Osteoblast (primary cell): ENCODE data around the gene SCGB3A1. TPM values are rescaled to one million over a fixed set of nuclear protein-coding genes. Genes with fewer than 3 reads are reported as not detected.

ENCODE experiments used
- DNase-seq: peaks from one replicate; pipeline ENCODE4 v3.0.0; 2011; ENCODE audit warnings: low spot score, mixed read lengths; ENCODE audit not compliant: insufficient read length; ENCODE audit errors: missing footprints
- H2AFZ ChIP-seq: 2 replicates; pipeline ENCODE4 v1.6.0; 2011; ENCODE audit warnings: mild to moderate bottlenecking, low read length
- H3K27ac ChIP-seq: 2 replicates; pipeline ENCODE4 v1.5.1; 2011; ENCODE audit warnings: mild to moderate bottlenecking, low read depth, low read length, moderate library complexity
- H3K27me3 ChIP-seq: 2 replicates; pipeline ENCODE4 v1.6.0; 2012; ENCODE audit warnings: mild to moderate bottlenecking, control low read depth, inconsistent platforms, low read length, moderate library complexity; ENCODE audit not compliant: insufficient read depth
- H3K36me3 ChIP-seq: 2 replicates; pipeline ENCODE4 v1.5.1; 2011; ENCODE audit warnings: mild to moderate bottlenecking, low read length, control low read depth, moderate library complexity; ENCODE audit not compliant: insufficient read depth
- H3K4me1 ChIP-seq: 2 replicates; pipeline ENCODE4 v1.5.1; 2011; ENCODE audit warnings: mild to moderate bottlenecking, low read length, control low read depth, moderate library complexity; ENCODE audit not compliant: insufficient read depth
- H3K4me2 ChIP-seq: 2 replicates; pipeline ENCODE4 v1.6.0; 2011; ENCODE audit warnings: mild to moderate bottlenecking, low read length; ENCODE audit not compliant: insufficient read depth
- H3K4me3 ChIP-seq: fragments of 200-600 bp; sonication (generic); 3 replicates; pipeline ENCODE4 v1.5.1; 2012; ENCODE audit warnings: mild to moderate bottlenecking, low read length, inconsistent platforms; ENCODE audit not compliant: insufficient read depth
- H3K79me2 ChIP-seq: 2 replicates; pipeline ENCODE4 v1.6.0; 2012; ENCODE audit warnings: mild to moderate bottlenecking, low read length, control low read depth, inconsistent platforms; ENCODE audit not compliant: insufficient read depth
- H3K9me3 ChIP-seq: 2 replicates; pipeline ENCODE4 v1.5.1; 2011; ENCODE audit warnings: low read depth, low read length, control low read depth
- H4K20me1 ChIP-seq: 2 replicates; pipeline ENCODE4 v1.6.0; 2012; ENCODE audit warnings: mild to moderate bottlenecking, low read length, control low read depth; ENCODE audit not compliant: insufficient read depth
- CTCF ChIP-seq: IDR thresholded peaks from 2 replicates; pipeline ENCODE4 v1.5.1; 2011; ENCODE audit warnings: mild to moderate bottlenecking, low read depth, low read length, moderate library complexity; ENCODE audit errors: extremely low read depth
- total RNA-seq: library from RNA; depleted of rRNA; stranded (reverse); fragments of >200 nt; gene quantifications from 2 replicates; pipeline ENCODE4 v1.2.3, GENCODE V29; 2012

Gene SCGB3A1
- total RNA-seq, 1 donor: not detected

DNA sequence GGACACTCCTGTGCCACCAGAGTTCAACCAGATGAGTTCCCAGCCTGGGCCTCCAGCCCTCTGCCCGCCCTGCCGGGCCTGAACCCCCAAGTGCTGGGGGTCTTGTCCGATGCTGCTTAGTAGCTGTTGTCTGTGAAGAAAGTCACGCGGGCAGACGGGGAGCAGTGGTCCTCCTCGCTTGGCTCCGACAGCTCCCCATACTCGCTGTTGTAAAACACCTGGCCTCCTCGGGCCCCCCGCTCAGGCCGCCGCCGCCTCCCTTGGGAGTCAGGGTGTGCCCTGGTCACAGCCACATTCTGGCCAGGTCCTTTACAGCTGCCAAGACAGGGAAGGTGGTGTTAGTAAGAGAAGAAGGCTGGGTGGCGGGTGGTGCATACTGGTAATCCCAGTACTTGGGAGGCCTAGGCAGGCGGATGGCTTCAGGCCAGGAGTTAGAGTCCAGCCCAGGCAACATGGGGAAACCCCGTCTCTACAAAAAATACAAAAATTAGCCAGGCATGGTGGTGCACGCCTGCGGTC is 11.8 kb upstream of the SCGB3A1 start:
- no peaks in the 10 kb centered on the region for H3K36me3 ChIP-seq
- no peaks in the 10 kb centered on the region for H3K27me3 ChIP-seq
- no peak overlapping the region for H3K27ac ChIP-seq
- H3K9me3 ChIP-seq: no peaks in the 10 kb centered on the region
- H4K20me1 ChIP-seq: no peaks in the 10 kb centered on the region
- peak; percentile 77 for DNase-seq
- H3K4me1 ChIP-seq: no peaks in the 10 kb centered on the region
- no peak overlapping the region for H3K4me2 ChIP-seq
- no peak for TF ChIP-seq CTCF
- no peak overlapping the region for H3K4me3 ChIP-seq
- H3K79me2 ChIP-seq: no peaks in the 10 kb centered on the region
- no peak overlapping the region for H2AFZ ChIP-seq

- H3K9me3 ChIP-seq: no peaks in the 10 kb centered on the region
- H4K20me1 ChIP-seq: no peaks in the 10 kb centered on the region
- DNase-seq: no peak
- no peak overlapping the region for H2AFZ ChIP-seq
- H3K4me2 ChIP-seq: no peak overlapping the region
- no peak for TF ChIP-seq CTCF
- H3K27ac ChIP-seq: no peak overlapping the region
- no peaks in the 10 kb centered on the region for H3K36me3 ChIP-seq
- no peaks in the 10 kb centered on the region for H3K4me1 ChIP-seq
- peaks cover 3% of the 10 kb centered on the region for H3K27me3 ChIP-seq
- no peak overlapping the region for H3K4me3 ChIP-seq
- no peaks in the 10 kb centered on the region for H3K79me2 ChIP-seq
These were observed 11.3 kb upstream of the SCGB3A1 start for GRCh38 chr5:180602481-180603075.

GRCh38 chr5:180601591-180602480 is 10.5 kb upstream of the SCGB3A1 start:
- Histone ChIP-seq H3K79me2 (no peaks in the 10 kb centered on the region), H3K4me1 (no peaks in the 10 kb centered on the region), H3K4me2 (no peak overlapping the region), H4K20me1 (no peaks in the 10 kb centered on the region), H3K4me3 (no peak overlapping the region), H3K9me3 (no peaks in the 10 kb centered on the region), H3K36me3 (no peaks in the 10 kb centered on the region), H3K27ac (no peak overlapping the region), H3K27me3 (peaks cover 3% of the 10 kb centered on the region), H2AFZ (no peak overlapping the region)
- TF ChIP-seq CTCF: no peak
- DNase-seq: peak; percentile 82

- no peaks in the 10 kb centered on the region for H3K9me3 ChIP-seq
- no peak overlapping the region for H2AFZ ChIP-seq
- DNase-seq: peak; percentile 79
- no peaks in the 10 kb centered on the region for H3K36me3 ChIP-seq
- H3K4me2 ChIP-seq: no peak overlapping the region
- no peak for TF ChIP-seq CTCF
- no peaks in the 10 kb centered on the region for H3K4me1 ChIP-seq
- H3K4me3 ChIP-seq: no peak overlapping the region
- H3K27ac ChIP-seq: no peak overlapping the region
- H3K79me2 ChIP-seq: no peaks in the 10 kb centered on the region
- H4K20me1 ChIP-seq: no peaks in the 10 kb centered on the region
- peaks cover 3% of the 10 kb centered on the region for H3K27me3 ChIP-seq
These were observed 9.3 kb upstream of the SCGB3A1 start for GRCh38 chr5:180600554-180601041.
